AG08395 (cell line): Measurements from ENCODE around the gene OSGEPL1.
"Not testable (repeated sequence)": the region's sequence is repeated elsewhere in the genome, so short reads cannot be mapped to it uniquely, and the experiment has no call there.

ENCODE experiments used
- DNase-seq: peaks from one replicate; pipeline ENCODE4 v3.0.0; 2012; ENCODE audit warnings: mixed read lengths, low spot score

OSGEPL1 gene

DNA sequence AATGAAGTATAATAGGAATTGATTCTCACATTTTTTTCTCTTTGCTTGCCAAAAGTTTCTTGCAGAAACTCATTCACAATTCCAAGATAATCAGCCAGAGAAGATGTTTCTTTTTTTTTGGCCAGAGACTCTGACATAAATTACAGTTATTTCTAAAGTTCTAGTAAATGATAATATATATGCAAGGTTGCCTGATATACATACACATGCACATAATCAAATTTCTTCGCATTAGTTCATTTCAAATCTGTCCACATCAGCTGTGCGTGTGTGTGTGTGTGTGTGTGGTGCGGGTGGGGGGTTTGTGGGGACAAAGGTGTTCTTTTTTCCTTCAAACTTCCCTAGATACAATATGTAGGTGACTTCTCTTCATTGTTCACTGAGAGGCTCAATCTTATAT, 33.2 kb downstream of the OSGEPL1 start:
- DNase-seq: no peak

DNA sequence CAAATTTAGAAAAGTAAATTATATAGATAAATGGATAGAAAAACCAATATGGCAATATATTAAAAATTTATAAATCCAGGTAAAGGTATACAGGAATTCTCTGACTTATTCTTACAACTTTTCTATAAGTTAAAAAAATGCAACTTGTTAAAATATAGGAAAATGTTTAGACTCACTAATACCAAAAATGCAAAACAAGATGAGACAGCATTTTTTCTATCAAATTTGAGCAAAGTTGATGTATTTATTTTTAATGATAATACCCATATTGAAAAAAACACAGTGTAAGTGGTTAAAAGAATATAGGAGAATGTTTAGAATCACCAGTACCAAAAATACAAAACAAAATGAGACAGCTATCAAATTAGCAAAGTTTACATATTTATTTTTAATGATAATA, 35.7 kb downstream of the OSGEPL1 start:
- no peak for DNase-seq

DNA sequence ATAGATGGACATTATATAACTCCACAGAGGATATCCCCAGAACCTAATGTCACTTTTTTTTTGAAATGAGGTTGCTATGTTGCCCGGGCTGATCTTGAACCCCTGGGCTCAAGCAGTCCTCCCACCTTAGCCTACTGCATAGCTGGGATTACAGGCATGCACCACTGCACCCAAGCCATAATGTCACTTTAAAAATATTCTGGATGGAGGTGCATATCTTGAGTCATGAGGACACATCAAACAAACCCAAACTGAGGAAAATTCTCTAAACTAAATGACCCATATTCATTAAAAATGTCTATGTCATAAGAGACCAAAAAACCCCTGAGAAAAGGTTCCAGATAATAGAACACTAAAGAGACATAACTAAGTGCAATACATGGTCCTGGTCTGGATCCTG, 36.3 kb downstream of the OSGEPL1 start:
- no peak for DNase-seq

DNA sequence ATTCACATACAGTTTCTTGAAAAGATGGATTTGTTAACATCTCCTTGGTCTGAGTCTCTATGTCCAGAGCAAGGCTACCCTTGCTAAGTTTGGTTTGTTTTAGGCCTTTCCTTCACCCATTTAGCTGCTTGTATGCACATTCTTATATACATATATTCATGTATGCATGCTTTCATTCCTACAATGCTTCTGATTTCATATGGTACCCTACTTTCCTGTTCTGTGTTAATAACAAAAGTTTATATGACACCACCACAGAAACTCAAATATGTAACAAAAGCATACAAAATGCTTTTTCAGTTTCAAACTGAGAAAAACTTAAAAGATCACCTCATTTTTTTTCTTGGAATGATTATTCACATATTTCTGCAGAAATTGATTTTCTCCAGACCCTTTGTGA, 39.4 kb downstream of the OSGEPL1 start:
- no peak for DNase-seq

DNA sequence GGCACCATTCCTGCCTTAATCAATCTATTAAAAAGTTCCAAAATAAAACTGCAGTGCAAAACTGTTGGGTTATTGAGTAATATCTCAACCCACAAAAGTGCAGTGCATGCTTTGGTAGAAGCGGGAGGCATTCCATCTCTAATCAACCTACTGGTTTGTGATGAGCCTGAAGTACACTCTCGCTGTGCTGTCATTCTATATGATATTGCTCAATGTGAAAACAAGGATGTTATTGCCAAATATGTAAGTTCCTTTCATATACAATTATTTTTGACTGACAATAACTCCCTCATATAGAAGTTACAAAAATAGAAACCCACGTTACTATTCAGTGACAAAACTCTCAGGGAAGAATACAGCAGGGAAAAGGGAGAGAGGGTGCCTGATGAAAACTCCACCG, 43.0 kb downstream of the OSGEPL1 start:
- DNase-seq: no peak

DNA sequence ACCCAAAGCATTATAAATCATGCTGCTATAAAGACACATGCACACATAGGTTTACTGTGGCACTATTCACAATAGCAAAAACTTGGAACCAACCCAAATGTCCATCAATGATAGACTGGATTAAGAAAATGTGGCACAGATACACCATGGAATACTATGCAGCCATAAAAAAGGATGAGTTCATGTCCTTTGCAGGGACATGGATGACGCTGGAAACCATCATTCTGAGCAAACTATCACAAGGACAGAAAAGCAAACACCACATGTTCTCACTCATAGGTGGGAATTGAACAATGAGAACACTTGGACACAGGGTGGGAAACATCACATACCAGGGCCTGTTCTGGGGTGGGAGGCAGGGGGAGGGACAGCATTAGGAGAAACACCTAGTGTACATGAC, 45.0 kb downstream of the OSGEPL1 start:
- DNase-seq: not testable (repeated sequence)

DNA sequence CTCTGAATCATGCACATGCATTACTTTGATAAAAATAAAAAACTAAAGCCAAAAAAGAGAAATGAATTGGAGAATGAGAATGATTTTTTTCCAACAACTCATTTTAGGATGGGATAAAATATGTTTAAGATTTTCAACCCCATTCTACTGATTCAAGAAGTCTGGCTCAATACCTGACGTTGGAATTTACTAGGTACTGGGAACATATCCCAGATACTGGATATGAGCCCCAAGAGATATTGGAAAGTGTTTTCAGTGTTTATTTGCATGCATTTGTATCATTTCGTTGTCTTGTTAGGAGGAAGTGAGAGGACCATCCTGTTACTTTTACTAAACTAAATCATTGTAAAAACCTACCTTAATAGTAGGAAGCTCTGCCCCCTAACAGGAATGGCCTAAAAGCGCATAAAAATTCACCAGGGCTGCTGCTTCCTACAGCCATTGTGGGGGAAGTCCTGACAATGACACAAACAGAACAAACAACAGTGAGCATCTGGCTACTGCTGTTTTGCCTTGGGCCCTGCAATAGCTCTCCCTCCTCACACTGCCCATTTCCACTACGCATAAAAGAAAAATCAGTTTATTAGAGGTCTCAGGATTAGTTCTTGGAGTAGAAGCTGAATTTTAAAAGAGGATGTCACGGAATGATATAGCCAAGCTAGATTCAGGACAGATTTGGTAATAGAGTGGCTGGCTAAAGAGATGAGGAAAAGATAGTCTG, 52.9 kb downstream of the OSGEPL1 start:
- no peak for DNase-seq

DNA sequence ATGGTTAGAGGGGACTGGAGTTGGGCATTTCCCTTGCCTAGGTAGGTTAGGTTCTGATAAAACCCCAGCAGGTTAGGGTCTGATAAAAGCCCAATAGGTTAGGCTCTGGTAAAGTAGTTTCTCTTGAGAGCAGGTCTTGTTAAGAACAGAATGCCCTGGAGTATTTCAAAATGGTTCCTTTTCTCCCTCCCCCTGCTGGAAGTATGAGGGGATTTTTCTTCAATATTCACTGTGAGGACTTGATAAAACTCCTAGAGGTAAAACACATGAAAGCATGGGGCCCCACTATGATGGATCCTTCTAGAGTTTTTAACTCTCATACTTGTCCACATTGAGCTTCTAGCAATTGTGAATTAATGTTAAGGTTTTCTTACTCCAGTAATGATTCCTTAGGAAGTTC, 60.5 kb downstream of the OSGEPL1 start:
- DNase-seq: no peak

DNA sequence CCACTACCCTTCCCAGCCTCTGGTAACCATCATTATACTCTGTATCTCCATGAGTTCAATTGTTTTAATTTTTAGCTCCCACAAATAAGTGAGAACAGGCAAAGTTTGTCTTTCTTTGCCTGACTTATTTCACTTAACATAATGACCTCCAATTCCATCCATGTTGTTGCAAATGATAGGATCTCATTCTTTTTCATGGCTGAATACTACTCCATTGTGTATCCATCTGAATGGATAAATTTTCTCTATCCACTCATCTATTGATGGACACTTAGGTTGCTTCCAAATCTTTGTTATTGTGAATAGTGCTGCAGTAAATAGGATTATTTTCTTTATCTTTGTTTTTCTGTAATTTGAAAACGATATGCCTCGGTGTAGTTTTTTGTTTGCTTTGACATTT, 61.9 kb downstream of the OSGEPL1 start:
- DNase-seq: no peak

DNA sequence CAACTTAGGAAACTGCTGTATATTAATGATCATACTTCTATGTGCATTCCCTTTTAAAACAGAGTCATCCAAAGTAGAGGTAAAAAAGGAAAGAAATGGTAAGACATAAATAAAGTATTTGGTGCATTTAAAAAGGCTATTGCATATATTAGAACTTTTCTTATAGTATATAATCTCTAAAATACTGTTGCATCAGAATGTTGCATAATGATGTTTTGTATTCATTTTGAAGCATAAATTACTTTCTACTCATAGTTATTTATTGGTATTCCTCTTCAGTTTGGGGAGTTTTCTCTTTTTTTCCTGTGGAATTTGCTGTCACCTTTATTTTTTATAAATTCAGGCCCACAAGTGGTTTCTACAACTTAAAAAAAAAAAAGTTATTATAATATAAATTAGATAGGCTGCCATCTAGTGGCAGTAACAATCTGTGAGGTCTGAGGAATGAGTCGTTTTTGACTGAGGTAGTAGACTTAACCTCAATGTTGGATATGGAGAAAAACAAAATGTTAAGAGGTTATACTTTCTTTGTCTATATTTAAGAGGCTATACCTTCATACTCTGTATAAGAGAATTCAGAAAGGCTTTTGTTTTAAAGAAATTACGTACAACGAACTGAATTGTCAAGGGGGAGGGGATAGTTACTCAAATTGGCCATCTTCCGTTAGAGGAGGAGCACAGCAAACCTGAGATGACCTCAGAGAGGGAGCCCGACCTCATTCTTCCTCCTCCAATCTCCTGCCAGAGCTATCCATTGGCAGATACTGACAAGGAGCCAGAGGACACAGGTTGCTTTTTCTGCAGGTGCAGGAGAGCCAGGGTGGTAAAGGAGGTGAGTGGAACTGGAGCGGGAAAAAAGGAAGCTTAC, 64.3 kb downstream of the OSGEPL1 start:
- peak; percentile 33 for DNase-seq
